OCI-LY7 (cell line): ENCODE data around the gene TRIM75. TPM values are rescaled to one million over a fixed set of nuclear protein-coding genes. Genes with fewer than 3 reads are reported as not detected.
A peak's percentile ranks its signal among the peaks of the same experiment; 100 is the strongest.
"Not testable (repeated sequence)": the region's sequence is repeated elsewhere in the genome, so short reads cannot be mapped to it uniquely, and the experiment has no call there.

Experiments
- BruUV-seq: library from RNA; stranded (reverse); fragments of 400-500 nt; replicated peaks from 2 replicates; lab custom pipeline; 2021; lab: Mats Ljungman, UMichigan
- CTCF ChIA-PET: fragments of 300-600 bp; sonication (Branson Sonifier 250); formaldehyde crosslinking; loops from one replicate; lab custom pipeline; 2022; ENCODE audit warnings: antibody characterized with exemption; ENCODE audit not compliant: unreplicated experiment; lab: Charles Lee
- POLR2A ChIA-PET: fragments of 300-600 bp; sonication (Branson Sonifier 250); formaldehyde crosslinking; loops from one replicate; lab custom pipeline; 2022; ENCODE audit warnings: antibody characterized with exemption; lab: Charles Lee
- DNase-seq: peaks from one replicate; pipeline ENCODE4 v3.0.0-alpha.2; 2015; ENCODE audit warnings: low spot score
- H2AFZ ChIP-seq: fragments of 200-600 bp; sonication (generic), shearing (Covaris generic); 2 replicates; pipeline ENCODE4 v1.6.1; 2014; ENCODE audit warnings: mild to moderate bottlenecking, antibody characterized with exemption, low read length, moderate library complexity
- H3K27ac ChIP-seq: fragments of 200-600 bp; sonication (generic); 2 replicates; pipeline ENCODE4 v1.5.1; 2014; ENCODE audit warnings: mixed run types, low read depth, mild to moderate bottlenecking, moderate library complexity, low read length, inconsistent platforms; ENCODE audit not compliant: poor library complexity, severe bottlenecking
- H3K36me3 ChIP-seq: fragments of 200-600 bp; sonication (generic); 2 replicates; pipeline ENCODE4 v1.6.1; 2014; ENCODE audit warnings: mild to moderate bottlenecking, antibody characterized with exemption, low read length, moderate library complexity, mixed read lengths; ENCODE audit not compliant: insufficient read depth
- H3K4me1 ChIP-seq: fragments of 200-600 bp; sonication (generic); 2 replicates; pipeline ENCODE4 v1.5.1; 2014; ENCODE audit warnings: mild to moderate bottlenecking, low read length; ENCODE audit not compliant: insufficient read depth, poor library complexity, severe bottlenecking
- H3K4me2 ChIP-seq: fragments of 200-600 bp; sonication (generic); 2 replicates; pipeline ENCODE4 v1.6.1; 2014; ENCODE audit warnings: mild to moderate bottlenecking, low read length
- H3K4me3 ChIP-seq: fragments of 200-600 bp; sonication (generic); 2 replicates; pipeline ENCODE4 v1.5.1; 2014; ENCODE audit warnings: mild to moderate bottlenecking, low read depth, low read length; ENCODE audit not compliant: poor library complexity, severe bottlenecking
- H3K79me2 ChIP-seq: fragments of 200-600 bp; sonication (generic); 2 replicates; pipeline ENCODE4 v1.6.1; 2016; ENCODE audit warnings: low read depth, mild to moderate bottlenecking, low read length, moderate library complexity, mixed read lengths; ENCODE audit not compliant: insufficient read depth
- H3K9me2 ChIP-seq: fragments of 200-600 bp; sonication (generic); 2 replicates; pipeline ENCODE4 v1.6.1; 2016; ENCODE audit warnings: mild to moderate bottlenecking, low read length, mixed read lengths; ENCODE audit not compliant: insufficient read depth
- H3K9me3 ChIP-seq: fragments of 200-600 bp; sonication (generic); 2 replicates; pipeline ENCODE4 v1.6.1; 2014; ENCODE audit warnings: mild to moderate bottlenecking, mixed run types, low read length, mixed read lengths
- H4K20me1 ChIP-seq: fragments of 200-600 bp; sonication (generic); 2 replicates; pipeline ENCODE4 v1.6.1; 2014; ENCODE audit warnings: mild to moderate bottlenecking, antibody characterized with exemption, low read length, moderate library complexity, mixed read lengths; ENCODE audit not compliant: insufficient read depth
- EZH2phosphoT487 ChIP-seq: fragments of 200-600 bp; sonication (generic); IDR thresholded peaks from 2 replicates; pipeline ENCODE4 v1.6.1; 2018; ENCODE audit warnings: low read depth, borderline replicate concordance, mild to moderate bottlenecking, mixed run types, antibody characterized with exemption, low read length, moderate library complexity, mixed read lengths
- intact Hi-C: fragments of 100-400 bp; cut with micrococcal nuclease; formaldehyde crosslinking; loops from one replicate; pipeline ENCODE4 v1.10.0; 2022; ENCODE audit not compliant: unreplicated experiment
- total RNA-seq, 2 experiments: library from RNA; depleted of rRNA in 1 of 2; stranded (reverse); fragments of >200 nt in 1 of 2; shearing (Covaris generic) in 1 of 2; gene quantifications; 2 replicates each; pipeline ENCODE4 v1.2.3, GENCODE V29; 2014 to 2022
- TF ChIP-seq, protein P1 (sequence below): fragments of 200-600 bp; sonication (generic); conservative IDR thresholded peaks from 2 replicates; pipeline ENCODE4 v1.5.1; 2014; ENCODE audit warnings: mild to moderate bottlenecking, antibody characterized with exemption, low read length, moderate library complexity, mixed read lengths

The TRIM75 gene
- total RNA-seq, 2 experiments from 2014 or later: not detected

- Histone ChIP-seq H4K20me1 (no peaks in the 10 kb centered on the region), H2AFZ (no peak overlapping the region), H3K27ac (no peak overlapping the region), H3K4me1 (no peaks in the 10 kb centered on the region), H3K9me2 (no peaks in the 10 kb centered on the region), H3K4me3 (no peak overlapping the region), H3K79me2 (no peaks in the 10 kb centered on the region), H3K9me3 (no peaks in the 10 kb centered on the region), H3K36me3 (no peaks in the 10 kb centered on the region), H3K4me2 (no peak overlapping the region)
- intact Hi-C loops: loop anchor here (10.0 kb wide), 1 partner anchor 1024 kb away; no protein-coding TSS in a partner anchor
- ChIA-PET POLR2A (interaction anchor here (0.6 kb wide), 1 partner anchor 400 kb away, joined by 3 read pairs; no protein-coding TSS in a partner anchor), CTCF (no interaction called here)
- DNase-seq: no peak
- TF ChIP-seq, protein P1, sequence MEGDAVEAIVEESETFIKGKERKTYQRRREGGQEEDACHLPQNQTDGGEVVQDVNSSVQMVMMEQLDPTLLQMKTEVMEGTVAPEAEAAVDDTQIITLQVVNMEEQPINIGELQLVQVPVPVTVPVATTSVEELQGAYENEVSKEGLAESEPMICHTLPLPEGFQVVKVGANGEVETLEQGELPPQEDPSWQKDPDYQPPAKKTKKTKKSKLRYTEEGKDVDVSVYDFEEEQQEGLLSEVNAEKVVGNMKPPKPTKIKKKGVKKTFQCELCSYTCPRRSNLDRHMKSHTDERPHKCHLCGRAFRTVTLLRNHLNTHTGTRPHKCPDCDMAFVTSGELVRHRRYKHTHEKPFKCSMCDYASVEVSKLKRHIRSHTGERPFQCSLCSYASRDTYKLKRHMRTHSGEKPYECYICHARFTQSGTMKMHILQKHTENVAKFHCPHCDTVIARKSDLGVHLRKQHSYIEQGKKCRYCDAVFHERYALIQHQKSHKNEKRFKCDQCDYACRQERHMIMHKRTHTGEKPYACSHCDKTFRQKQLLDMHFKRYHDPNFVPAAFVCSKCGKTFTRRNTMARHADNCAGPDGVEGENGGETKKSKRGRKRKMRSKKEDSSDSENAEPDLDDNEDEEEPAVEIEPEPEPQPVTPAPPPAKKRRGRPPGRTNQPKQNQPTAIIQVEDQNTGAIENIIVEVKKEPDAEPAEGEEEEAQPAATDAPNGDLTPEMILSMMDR: peak; percentile 69
- no peak for TF ChIP-seq EZH2phosphoT487
- no TSS peak for BruUV-seq
Measured at GRCh38 chr4:165060938-165061337, 7.3 kb downstream of the TRIM75 start.

DNA sequence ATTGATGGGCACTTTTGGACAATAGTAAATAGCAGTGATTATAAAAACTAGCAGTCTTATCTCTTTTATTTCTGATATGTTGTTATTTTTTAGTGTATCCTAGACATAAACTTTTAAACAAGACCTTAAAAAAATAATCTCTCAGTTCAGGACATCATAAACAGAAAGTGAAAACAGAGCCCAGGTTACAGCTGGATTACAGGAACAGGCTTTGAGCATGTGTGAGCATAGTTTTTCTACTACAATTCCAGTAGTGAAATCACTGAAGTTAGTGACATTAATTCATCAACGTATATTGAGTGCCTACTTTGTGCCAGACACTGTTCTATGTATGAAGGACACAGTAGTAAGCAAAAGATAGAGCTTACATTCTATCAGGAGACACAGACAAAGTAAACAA lies 16.9 kb downstream of the TRIM75 start:
- intact Hi-C loops: no loop called here
- no peak overlapping the region for H2AFZ ChIP-seq
- no peaks in the 10 kb centered on the region for H3K9me2 ChIP-seq
- no TSS peak for BruUV-seq
- ChIA-PET POLR2A (no interaction called here), CTCF (no interaction called here)
- H3K79me2 ChIP-seq: no peaks in the 10 kb centered on the region
- TF ChIP-seq, protein P1: no peak
- TF ChIP-seq EZH2phosphoT487: no peak
- H3K4me1 ChIP-seq: no peaks in the 10 kb centered on the region
- no peak overlapping the region for H3K4me2 ChIP-seq
- DNase-seq: no peak
- no peaks in the 10 kb centered on the region for H4K20me1 ChIP-seq
- no peaks in the 10 kb centered on the region for H3K9me3 ChIP-seq
- 0 out of 2 replicates have a peak, but pooled peaks cover under 1% of the 10 kb centered on the region for H3K36me3 ChIP-seq
- no peak overlapping the region for H3K27ac ChIP-seq
- no peak overlapping the region for H3K4me3 ChIP-seq

DNA sequence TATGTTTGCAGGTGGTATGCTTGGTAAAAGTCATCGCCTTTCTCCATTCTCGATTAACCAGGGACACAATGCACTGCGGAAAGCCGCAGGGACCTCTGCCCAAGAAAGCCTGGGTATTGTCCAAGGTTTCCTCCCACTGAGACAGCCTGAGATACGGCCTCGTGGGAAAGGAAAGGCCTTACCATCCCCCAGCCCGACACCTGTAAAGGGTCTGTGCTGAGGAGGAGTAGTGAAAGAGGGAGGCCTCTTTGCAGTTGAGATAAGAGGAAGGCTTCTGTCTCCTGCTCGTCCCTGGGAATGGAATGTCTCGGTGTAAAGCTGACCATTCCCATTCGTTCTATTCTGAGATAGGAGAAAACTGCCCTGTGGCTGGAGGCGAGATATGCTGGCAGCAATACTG lies 19.7 kb downstream of the TRIM75 start:
- DNase-seq, H3K9me3 ChIP-seq, H3K4me2 ChIP-seq, H2AFZ ChIP-seq, intact Hi-C loops, H3K27ac ChIP-seq, POLR2A ChIA-PET, BruUV-seq, H4K20me1 ChIP-seq, H3K9me2 ChIP-seq, H3K4me1 ChIP-seq, CTCF ChIA-PET, H3K79me2 ChIP-seq, H3K4me3 ChIP-seq: not testable (repeated sequence)
- H3K36me3 ChIP-seq: peaks cover 16% of the 10 kb centered on the region; the same call in 1 of the 2 replicates
